ENCODE measurements around the gene NOP10.
A peak's percentile ranks its signal among the peaks of the same experiment; 100 is the strongest.
"Not testable (repeated sequence)": the region's sequence is repeated elsewhere in the genome, so short reads cannot be mapped to it uniquely, and the experiment has no call there.

The NOP10 gene

GRCh38 chr15:34342737-34343575, at the start of gene NOP10, which contains the start of gene NUTM1:
NOP10 (minus strand) TSS chr15:34343136; CDS start chr15:34343073, 63 bp downstream.
NUTM1 (plus strand) TSS chr15:34343315; CDS start chr15:34343697, 382 bp downstream.
- peak; percentile 79 for DNase-seq

GRCh38 chr15:34389594-34390086, 46.7 kb upstream of the NOP10 start:
- DNase-seq, result not testable (repeated sequence)

GRCh38 chr15:34381829-34382521, 39.0 kb upstream of the NOP10 start:
- DNase-seq, result not testable (repeated sequence)

GRCh38 chr15:34380491-34380890, 37.6 kb upstream of the NOP10 start:
- not testable (repeated sequence) for DNase-seq

GRCh38 chr15:34376856-34377255, 33.9 kb upstream of the NOP10 start:
- DNase-seq, result no peak

- not testable (repeated sequence) for DNase-seq
These were observed 32.6 kb upstream of the NOP10 start for GRCh38 chr15:34375541-34375940.

- DNase-seq, result no peak
These were observed 31.9 kb upstream of the NOP10 start for GRCh38 chr15:34374816-34375215.

- DNase-seq, result no peak
These were observed 31.0 kb upstream of the NOP10 start for GRCh38 chr15:34373951-34374350.

- no peak for DNase-seq
These were observed 27.7 kb upstream of the NOP10 start for GRCh38 chr15:34370643-34371042.

- DNase-seq, result no peak
These were observed 27.2 kb upstream of the NOP10 start for GRCh38 chr15:34370129-34370528.

GRCh38 chr15:34367101-34368081, 24.5 kb upstream of the NOP10 start, which contains the start of gene LPCAT4:
LPCAT4 (minus strand) TSS chr15:34367196; CDS start chr15:34367100, 96 bp downstream.
- peak; percentile 80 for DNase-seq

GRCh38 chr15:34366271-34367065, 23.5 kb upstream of the NOP10 start:
- DNase-seq, result peak; percentile 74

GRCh38 chr15:34365836-34366235, 22.9 kb upstream of the NOP10 start:
- no peak for DNase-seq

GRCh38 chr15:34365091-34365825, 22.3 kb upstream of the NOP10 start:
- DNase-seq, result no peak

GRCh38 chr15:34364041-34364440, 21.1 kb upstream of the NOP10 start:
- no peak for DNase-seq

- DNase-seq, result no peak
These were observed 19.3 kb upstream of the NOP10 start for GRCh38 chr15:34362047-34362773.

GRCh38 chr15:34361278-34361677, 18.3 kb upstream of the NOP10 start:
- no peak for DNase-seq

GRCh38 chr15:34360298-34360697, 17.4 kb upstream of the NOP10 start:
- no peak for DNase-seq

GRCh38 chr15:34359416-34359815, 16.5 kb upstream of the NOP10 start:
- DNase-seq, result no peak

- DNase-seq, result no peak
These were observed 16.0 kb upstream of the NOP10 start for GRCh38 chr15:34358948-34359347.

Measured in NCI-H345 (cell line).